GM19023 (cell line): Measurements from ENCODE around the gene RFPL1.
"Not testable (repeated sequence)": the region's sequence is repeated elsewhere in the genome, so short reads cannot be mapped to it uniquely, and the experiment has no call there.

Experiments used
- ATAC-seq: cut with Tn5 transposase; IDR thresholded peaks from one replicate; pipeline ENCODE4 v1.9.1; 2021; ENCODE audit warnings: mild to moderate bottlenecking, moderate library complexity; ENCODE audit not compliant: unreplicated experiment

Gene RFPL1

GRCh38 chr22:29477723-29478318 lies 39.4 kb downstream of the RFPL1 start:
- ATAC-seq, result no peak

DNA sequence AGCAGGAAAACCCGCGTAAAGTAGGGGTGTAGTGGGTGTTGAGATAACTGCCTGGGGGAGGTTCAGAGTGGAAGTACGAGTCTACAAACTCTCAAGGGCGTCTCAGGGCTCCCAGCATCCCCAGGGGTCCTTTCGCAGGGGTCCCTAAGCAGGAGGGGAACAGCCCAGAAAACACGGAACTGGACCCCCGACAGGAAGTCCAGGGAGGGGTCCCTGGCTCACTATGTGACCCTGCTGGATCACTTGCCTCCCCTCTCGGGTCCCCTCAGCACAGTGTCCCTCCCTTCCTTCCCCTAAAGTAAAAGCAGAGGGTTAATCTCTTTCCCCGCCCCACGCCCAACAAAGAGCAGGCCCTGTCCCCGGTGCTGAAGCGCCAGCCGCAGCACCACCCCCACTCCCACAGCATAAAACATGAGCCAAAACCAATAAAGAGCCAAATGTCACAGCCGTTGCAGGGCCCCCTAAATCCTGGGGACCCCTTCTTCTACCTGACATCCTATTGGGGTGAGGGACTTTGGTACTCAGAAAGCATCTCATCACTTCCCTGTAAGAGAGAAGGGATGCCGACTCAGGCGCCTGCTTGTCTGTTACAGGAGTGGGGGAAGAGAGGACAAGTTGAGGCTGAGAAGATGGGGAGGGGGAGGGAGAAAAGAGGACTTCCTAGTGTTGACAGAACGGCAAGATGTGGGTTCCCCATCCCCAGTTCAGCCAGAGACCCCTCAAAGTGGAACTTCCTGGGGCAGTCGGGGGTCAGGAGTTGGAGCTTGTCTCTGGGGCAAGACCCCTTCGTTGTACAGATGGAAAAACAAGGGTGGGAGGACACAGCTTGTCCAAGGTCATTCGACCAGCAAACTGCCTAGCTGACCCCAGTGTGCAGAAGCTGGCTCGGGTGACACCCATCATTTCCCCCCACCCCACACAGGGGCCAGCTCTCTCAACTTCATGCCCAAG lies 40.2 kb downstream of the RFPL1 start:
- ATAC-seq, result no peak

GRCh38 chr22:29479417-29480261 lies 41.3 kb downstream of the RFPL1 start, which contains the start of gene NEFH:
Gene NEFH (plus strand): TSS chr22:29480218. CDS start chr22:29480263, 45 bp downstream.
- ATAC-seq, result no peak

GRCh38 chr22:29480262-29480511 lies 41.8 kb downstream of the RFPL1 start:
- ATAC-seq, result no peak

GRCh38 chr22:29480512-29481264 lies 42.3 kb downstream of the RFPL1 start:
- no peak for ATAC-seq

DNA sequence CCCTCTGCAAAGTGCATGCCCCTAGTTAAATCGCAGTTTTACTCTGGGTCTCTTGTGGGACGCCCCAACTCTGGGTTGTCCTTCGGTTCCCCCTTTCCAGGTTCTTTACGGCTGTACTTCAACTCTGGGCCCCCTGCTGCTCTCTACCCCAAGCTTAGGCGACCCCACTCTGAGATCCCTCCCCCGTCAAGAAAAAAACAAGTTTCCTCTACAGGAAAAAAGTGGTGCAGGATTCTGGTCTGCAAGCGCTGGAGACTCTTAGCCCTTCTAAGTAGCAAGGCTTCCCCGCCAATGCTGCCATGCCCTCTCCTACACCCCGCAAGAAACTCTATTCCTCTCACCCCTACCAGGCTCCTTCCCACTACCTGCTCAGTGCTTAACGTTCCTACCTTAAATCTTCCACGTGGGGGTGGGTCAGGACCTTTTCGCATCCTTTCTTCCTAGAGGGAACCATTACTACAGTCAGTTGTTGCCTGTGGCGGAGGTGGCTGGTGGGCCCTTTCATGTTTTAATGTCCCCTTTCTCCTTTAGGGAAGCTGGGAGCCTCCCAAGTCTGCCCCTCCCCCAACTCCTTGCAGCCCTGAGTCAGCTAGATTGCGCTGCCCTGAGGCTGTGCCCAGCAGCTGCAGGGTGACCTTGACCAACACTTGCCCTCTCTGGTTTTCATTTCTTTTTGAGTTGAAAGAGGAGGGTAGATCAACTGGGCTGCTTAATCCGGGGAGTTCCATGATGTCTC lies 43.0 kb downstream of the RFPL1 start:
- ATAC-seq, result no peak

DNA sequence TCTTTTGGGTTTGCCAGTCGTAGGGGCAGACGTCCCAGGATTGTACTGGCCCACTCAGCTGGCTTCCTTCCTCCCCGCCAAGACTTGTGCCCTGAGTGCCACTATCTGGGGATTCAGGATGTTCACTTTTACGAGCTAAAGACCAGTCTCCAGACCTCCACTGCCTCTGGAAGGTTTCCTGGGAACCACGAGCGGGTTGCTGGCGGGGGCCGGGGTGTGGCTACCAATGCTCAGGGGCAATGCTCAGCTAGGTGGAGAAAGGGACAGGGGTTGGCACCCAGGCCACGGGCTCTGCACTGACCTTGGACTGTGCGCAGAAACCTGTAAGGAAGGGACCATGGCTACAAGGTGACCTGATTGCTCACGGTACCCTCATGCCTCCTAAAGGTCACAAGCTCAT lies 43.9 kb downstream of the RFPL1 start:
- no peak for ATAC-seq

- ATAC-seq, result no peak
Measured at GRCh38 chr22:29482726-29483125, 44.3 kb downstream of the RFPL1 start.

GRCh38 chr22:29483254-29483653 lies 44.9 kb downstream of the RFPL1 start:
- no peak for ATAC-seq

GRCh38 chr22:29484642-29485041 lies 46.3 kb downstream of the RFPL1 start:
- no peak for ATAC-seq

DNA sequence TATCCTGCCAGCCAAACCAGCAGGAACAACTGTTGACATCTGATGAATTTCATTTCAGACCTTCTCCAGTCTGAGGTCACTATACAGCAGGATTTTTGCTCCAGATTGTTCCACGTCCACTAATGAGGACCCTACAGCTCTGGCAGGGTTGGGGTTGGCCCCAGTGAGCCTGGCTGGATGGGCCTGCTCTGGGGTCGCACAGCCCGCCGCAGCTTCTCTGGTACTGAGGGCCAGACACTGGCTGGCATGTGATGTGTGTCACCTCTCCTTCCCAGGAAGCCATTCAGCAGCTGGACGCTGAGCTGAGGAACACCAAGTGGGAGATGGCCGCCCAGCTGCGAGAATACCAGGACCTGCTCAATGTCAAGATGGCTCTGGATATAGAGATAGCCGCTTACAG lies 47.1 kb downstream of the RFPL1 start:
- no peak for ATAC-seq

DNA sequence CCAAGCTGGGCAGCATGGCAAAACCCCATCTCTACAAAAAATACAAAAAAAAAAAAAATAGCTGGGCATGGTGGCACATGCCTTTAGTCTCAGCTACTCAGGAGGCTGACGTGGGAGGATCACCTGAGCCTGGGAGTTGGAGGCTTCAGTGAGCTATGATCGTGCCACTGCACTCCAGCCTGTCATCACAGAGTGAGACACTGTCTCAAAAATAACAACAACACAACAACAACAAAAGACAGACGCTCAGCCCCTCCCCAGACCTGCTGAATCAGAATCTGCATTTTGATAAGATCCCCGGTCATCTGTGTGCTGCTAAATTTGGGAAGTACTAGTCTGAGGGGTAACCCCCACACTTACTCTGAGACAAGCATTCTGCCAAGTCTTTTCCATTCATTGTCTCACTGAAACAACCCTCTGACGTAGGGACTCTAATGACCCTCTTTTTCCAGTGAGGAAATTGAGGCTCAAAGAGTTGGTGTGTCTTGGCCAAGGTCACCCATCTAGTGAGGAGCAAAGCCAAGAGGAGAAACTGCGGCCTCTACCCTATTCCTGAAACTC lies 49.1 kb downstream of the RFPL1 start:
- ATAC-seq, result no peak

DNA sequence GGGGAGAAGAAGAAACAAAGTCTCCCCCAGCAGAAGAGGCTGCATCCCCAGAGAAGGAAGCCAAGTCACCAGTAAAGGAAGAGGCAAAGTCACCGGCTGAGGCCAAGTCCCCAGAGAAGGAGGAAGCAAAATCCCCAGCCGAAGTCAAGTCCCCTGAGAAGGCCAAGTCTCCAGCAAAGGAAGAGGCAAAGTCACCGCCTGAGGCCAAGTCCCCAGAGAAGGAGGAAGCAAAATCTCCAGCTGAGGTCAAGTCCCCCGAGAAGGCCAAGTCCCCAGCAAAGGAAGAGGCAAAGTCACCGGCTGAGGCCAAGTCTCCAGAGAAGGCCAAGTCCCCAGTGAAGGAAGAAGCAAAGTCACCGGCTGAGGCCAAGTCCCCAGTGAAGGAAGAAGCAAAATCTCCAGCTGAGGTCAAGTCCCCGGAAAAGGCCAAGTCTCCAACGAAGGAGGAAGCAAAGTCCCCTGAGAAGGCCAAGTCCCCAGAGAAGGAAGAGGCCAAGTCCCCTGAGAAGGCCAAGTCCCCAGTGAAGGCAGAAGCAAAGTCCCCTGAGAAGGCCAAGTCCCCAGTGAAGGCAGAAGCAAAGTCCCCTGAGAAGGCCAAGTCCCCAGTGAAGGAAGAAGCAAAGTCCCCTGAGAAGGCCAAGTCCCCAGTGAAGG lies 50.9 kb downstream of the RFPL1 start:
- ATAC-seq, result not testable (repeated sequence)

DNA sequence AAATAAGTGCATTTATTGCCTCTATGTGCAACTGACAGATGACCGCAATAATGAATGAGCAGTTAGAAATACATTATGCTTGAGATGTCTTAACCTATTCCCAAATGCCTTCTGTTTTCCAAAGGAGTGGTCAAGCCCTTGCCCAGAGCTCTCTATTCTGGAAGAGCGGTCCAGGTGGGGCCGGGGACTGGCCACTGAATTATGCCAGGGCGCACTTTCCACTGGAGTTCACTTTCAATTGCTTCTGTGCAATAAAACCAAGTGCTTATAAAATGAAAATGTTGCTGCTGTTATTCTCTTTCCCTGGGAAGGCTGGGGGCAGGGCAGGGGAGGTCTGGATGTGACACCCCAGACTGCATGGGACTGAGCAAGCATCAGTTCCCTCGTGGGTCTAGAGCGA lies 52.6 kb downstream of the RFPL1 start:
- ATAC-seq, result no peak
